GM23338 (cell line): Measurements from ENCODE around the gene ABCA13. TPM values are rescaled to one million over a fixed set of nuclear protein-coding genes. Genes with fewer than 3 reads are reported as not detected.

Experiments
- ATAC-seq: fragments of 200-7000 bp; cut with Tn5 transposase; 3 replicates; pipeline ENCODE4 v1.9.1; 2020
- DNase-seq: peaks from one replicate; pipeline ENCODE4 v3.0.0-alpha.2; 2015; ENCODE audit warnings: low spot score
- H2AFZ ChIP-seq: fragments of 200-600 bp; sonication (generic); 2 replicates; pipeline ENCODE4 v1.8.0; 2016; ENCODE audit warnings: antibody characterized with exemption, mild to moderate bottlenecking, moderate library complexity
- H3F3A ChIP-seq: fragments of 200-600 bp; sonication (generic); replicated peaks from 2 replicates; pipeline ENCODE4 v1.8.0; 2017; ENCODE audit warnings: antibody characterized with exemption, mixed run types, low read depth
- H3K27ac ChIP-seq: fragments of 200-600 bp; sonication (generic); 2 replicates; pipeline ENCODE4 v1.6.1; 2016; ENCODE audit warnings: low read depth
- H3K27me3 ChIP-seq: fragments of 200-600 bp; sonication (generic); 2 replicates; pipeline ENCODE4 v1.8.0; 2016; ENCODE audit warnings: mild to moderate bottlenecking, mixed run types, moderate library complexity; ENCODE audit not compliant: insufficient read depth
- H3K36me3 ChIP-seq: fragments of 200-600 bp; sonication (generic); 2 replicates; pipeline ENCODE4 v1.8.0; 2016; ENCODE audit warnings: mild to moderate bottlenecking; ENCODE audit not compliant: insufficient read depth
- H3K4me1 ChIP-seq: fragments of 200-600 bp; sonication (generic); 2 replicates; pipeline ENCODE4 v1.8.0; 2016; ENCODE audit warnings: mild to moderate bottlenecking, moderate library complexity; ENCODE audit not compliant: insufficient read depth
- H3K4me2 ChIP-seq: fragments of 200-600 bp; sonication (generic); 2 replicates; pipeline ENCODE4 v1.7.1; 2017; ENCODE audit warnings: mixed run types
- H3K4me3 ChIP-seq: fragments of 200-600 bp; sonication (generic); 2 replicates; pipeline ENCODE4 v1.6.1; 2016; ENCODE audit warnings: mixed run types
- H3K79me2 ChIP-seq: fragments of 200-600 bp; sonication (generic); replicated peaks from 2 replicates; pipeline ENCODE4 v1.8.0; 2017; ENCODE audit warnings: mild to moderate bottlenecking; ENCODE audit not compliant: insufficient read depth
- H3K9me2 ChIP-seq: fragments of 200-600 bp; sonication (generic); 2 replicates; pipeline ENCODE4 v1.8.0; 2017; ENCODE audit not compliant: insufficient read depth
- H4K20me1 ChIP-seq: fragments of 200-600 bp; sonication (generic); replicated peaks from 2 replicates; pipeline ENCODE4 v1.8.0; 2017; ENCODE audit warnings: mild to moderate bottlenecking; ENCODE audit not compliant: insufficient read depth
- H3K27ac Mint-ChIP-seq: 2 replicates; pipeline ENCODE4 v1.8.0; 2020; ENCODE audit warnings: inconsistent platforms, mild to moderate bottlenecking, moderate library complexity, mixed read lengths
- H3K27me3 Mint-ChIP-seq: 3 replicates; pipeline ENCODE4 v1.8.0; 2022; ENCODE audit warnings: low read depth, mild to moderate bottlenecking, moderate library complexity, mixed read lengths, inconsistent platforms; ENCODE audit not compliant: insufficient read depth, poor library complexity
- H3K36me3 Mint-ChIP-seq: 3 replicates; pipeline ENCODE4 v1.8.0; 2021; ENCODE audit warnings: low read depth, mild to moderate bottlenecking, inconsistent platforms, moderate library complexity, mixed read lengths
- H3K4me1 Mint-ChIP-seq: 3 replicates; pipeline ENCODE4 v1.8.0; 2020; ENCODE audit warnings: mild to moderate bottlenecking, inconsistent platforms, mixed read lengths
- H3K4me3 Mint-ChIP-seq: 3 replicates; pipeline ENCODE4 v1.8.0; 2021; ENCODE audit warnings: moderate library complexity, mild to moderate bottlenecking, inconsistent platforms, mixed read lengths
- H3K9me3 Mint-ChIP-seq: 3 replicates; pipeline ENCODE4 v1.8.0; 2020; ENCODE audit warnings: moderate library complexity, mild to moderate bottlenecking, inconsistent platforms, mixed read lengths
- CREB1 ChIP-seq: fragments of 250-450 bp; sonication (Bioruptor Pico); IDR thresholded peaks from 2 replicates; pipeline ENCODE4 v1.5.0; 2020; ENCODE audit warnings: low read depth, mild to moderate bottlenecking, moderate library complexity
- ETS1 ChIP-seq: IDR thresholded peaks from 2 replicates; pipeline ENCODE4 v1.6.1; 2016; ENCODE audit warnings: antibody characterized with exemption
- EZH2phosphoT487 ChIP-seq: fragments of 200-600 bp; sonication (generic); IDR thresholded peaks from one replicate; pipeline ENCODE4 v1.8.1; 2018; ENCODE audit warnings: antibody characterized with exemption; ENCODE audit not compliant: unreplicated experiment
- NANOG ChIP-seq: IDR thresholded peaks from 2 replicates; pipeline ENCODE4 v1.6.1; 2016; ENCODE audit warnings: antibody characterized with exemption, borderline replicate concordance
- REST ChIP-seq: IDR thresholded peaks from one replicate; pipeline ENCODE4 v1.6.1; 2018; ENCODE audit warnings: antibody characterized with exemption; ENCODE audit not compliant: unreplicated experiment
- STAT1 ChIP-seq: IDR thresholded peaks from one replicate; pipeline ENCODE4 v1.6.1; 2016; ENCODE audit warnings: antibody characterized with exemption; ENCODE audit not compliant: unreplicated experiment
- ZNF114 ChIP-seq: fragments of 250-450 bp; sonication (Bioruptor Pico); IDR thresholded peaks from 2 replicates; pipeline ENCODE4 v1.5.0; 2020; ENCODE audit warnings: mild to moderate bottlenecking, moderate library complexity
- polyA plus RNA-seq: library from polyadenylated mRNA; unstranded; fragments of >200 nt; fragmentation: Nextera tagmentation; extraction: Ambion mirVana; gene quantifications from 2 replicates; pipeline ENCODE4 v1.2.1, GENCODE V29; 2016
- total RNA-seq: library from RNA; depleted of rRNA; stranded (reverse); fragments of >200 nt; shearing (Covaris generic); gene quantifications from 2 replicates; pipeline ENCODE4 v1.2.3, GENCODE V29; 2014

The ABCA13 gene
- total and polyA plus RNA-seq, 2 experiments from 2014 or later: 0.21 TPM; not detected in 1

- Mint-ChIP-seq H3K36me3 (no peaks in the 10 kb centered on the region), H3K4me3 (no peak overlapping the region)
- no peak overlapping the region for H2AFZ ChIP-seq
Measured at GRCh38 chr7:48522692-48523091, 351.4 kb downstream of the ABCA13 start.

More at GRCh38 chr7:48522692-48523091, 351.4 kb downstream of the ABCA13 start:
- DNase-seq (no peak), ATAC-seq (no peak)
- H3K4me2 ChIP-seq: no peak overlapping the region
- H3F3A ChIP-seq: no peaks in the 10 kb centered on the region
- H3K4me1 ChIP-seq: no peaks in the 10 kb centered on the region
- no peak for TF ChIP-seq ZNF114
- no peak for TF ChIP-seq REST
- TF ChIP-seq STAT1: no peak
- no peak for TF ChIP-seq EZH2phosphoT487
- no peak for TF ChIP-seq CREB1
- TF ChIP-seq NANOG: no peak
- TF ChIP-seq ETS1: no peak
- Mint-ChIP-seq H3K27ac (no peak overlapping the region), H3K4me1 (no peaks in the 10 kb centered on the region), H3K9me3 (no peaks in the 10 kb centered on the region), H3K27me3 (no peaks in the 10 kb centered on the region)
- no peak overlapping the region for H3K4me3 ChIP-seq
- no peaks in the 10 kb centered on the region for H3K36me3 ChIP-seq
- 0 out of 2 replicates have a peak, but pooled peaks cover 1% of the 10 kb centered on the region for H3K9me2 ChIP-seq
- no peaks in the 10 kb centered on the region for H4K20me1 ChIP-seq
- H3K27me3 ChIP-seq: no peaks in the 10 kb centered on the region
- no peak overlapping the region for H3K27ac ChIP-seq
- H3K79me2 ChIP-seq: no peaks in the 10 kb centered on the region
